Measurements from ENCODE around the gene FAT2. TPM values are rescaled to one million over a fixed set of nuclear protein-coding genes. Genes with fewer than 3 reads are reported as not detected.

Gene FAT2, protein sequence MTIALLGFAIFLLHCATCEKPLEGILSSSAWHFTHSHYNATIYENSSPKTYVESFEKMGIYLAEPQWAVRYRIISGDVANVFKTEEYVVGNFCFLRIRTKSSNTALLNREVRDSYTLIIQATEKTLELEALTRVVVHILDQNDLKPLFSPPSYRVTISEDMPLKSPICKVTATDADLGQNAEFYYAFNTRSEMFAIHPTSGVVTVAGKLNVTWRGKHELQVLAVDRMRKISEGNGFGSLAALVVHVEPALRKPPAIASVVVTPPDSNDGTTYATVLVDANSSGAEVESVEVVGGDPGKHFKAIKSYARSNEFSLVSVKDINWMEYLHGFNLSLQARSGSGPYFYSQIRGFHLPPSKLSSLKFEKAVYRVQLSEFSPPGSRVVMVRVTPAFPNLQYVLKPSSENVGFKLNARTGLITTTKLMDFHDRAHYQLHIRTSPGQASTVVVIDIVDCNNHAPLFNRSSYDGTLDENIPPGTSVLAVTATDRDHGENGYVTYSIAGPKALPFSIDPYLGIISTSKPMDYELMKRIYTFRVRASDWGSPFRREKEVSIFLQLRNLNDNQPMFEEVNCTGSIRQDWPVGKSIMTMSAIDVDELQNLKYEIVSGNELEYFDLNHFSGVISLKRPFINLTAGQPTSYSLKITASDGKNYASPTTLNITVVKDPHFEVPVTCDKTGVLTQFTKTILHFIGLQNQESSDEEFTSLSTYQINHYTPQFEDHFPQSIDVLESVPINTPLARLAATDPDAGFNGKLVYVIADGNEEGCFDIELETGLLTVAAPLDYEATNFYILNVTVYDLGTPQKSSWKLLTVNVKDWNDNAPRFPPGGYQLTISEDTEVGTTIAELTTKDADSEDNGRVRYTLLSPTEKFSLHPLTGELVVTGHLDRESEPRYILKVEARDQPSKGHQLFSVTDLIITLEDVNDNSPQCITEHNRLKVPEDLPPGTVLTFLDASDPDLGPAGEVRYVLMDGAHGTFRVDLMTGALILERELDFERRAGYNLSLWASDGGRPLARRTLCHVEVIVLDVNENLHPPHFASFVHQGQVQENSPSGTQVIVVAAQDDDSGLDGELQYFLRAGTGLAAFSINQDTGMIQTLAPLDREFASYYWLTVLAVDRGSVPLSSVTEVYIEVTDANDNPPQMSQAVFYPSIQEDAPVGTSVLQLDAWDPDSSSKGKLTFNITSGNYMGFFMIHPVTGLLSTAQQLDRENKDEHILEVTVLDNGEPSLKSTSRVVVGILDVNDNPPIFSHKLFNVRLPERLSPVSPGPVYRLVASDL (N-terminal part only)
- total RNA-seq: 82.5 TPM

DNA sequence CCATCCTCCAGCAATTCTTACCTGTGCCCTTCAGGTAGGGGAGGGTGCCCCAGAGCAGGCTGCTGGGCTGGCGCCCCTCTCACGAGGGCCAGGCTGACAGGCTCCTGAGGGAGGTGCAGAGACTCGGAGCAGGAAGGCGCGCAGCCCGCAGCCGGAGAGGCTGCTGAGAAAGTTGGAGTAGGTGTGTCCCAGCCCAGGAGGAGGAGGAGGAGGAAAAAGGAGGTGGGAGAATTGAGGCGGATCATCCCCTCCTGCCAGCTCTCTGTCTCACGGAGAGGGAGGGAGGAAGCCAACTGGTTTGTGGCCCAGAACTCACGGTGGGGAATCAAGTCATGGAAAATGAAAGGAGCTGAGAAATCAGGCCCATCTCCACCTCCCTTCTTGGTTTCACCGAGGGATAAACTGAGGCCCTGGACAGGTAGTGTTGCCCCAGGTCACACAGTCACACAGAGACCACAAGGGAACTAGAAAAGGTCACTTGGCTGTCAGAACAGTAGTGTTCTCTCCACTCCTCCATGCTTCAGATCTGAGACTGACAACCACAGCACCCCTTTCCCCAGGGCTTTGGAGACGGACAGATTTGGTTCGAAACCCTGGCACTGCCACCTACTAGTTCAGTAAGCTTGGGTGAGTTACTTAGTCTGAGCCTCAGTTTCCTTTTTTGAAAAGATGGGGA is at the start of gene FAT2:
TSS of gene FAT2 (minus strand) at position 188 of the 676 bp plus-strand sequence. CDS start 22,400 bp downstream, outside the sequence.
- peak; percentile 81 for ATAC-seq

DNA sequence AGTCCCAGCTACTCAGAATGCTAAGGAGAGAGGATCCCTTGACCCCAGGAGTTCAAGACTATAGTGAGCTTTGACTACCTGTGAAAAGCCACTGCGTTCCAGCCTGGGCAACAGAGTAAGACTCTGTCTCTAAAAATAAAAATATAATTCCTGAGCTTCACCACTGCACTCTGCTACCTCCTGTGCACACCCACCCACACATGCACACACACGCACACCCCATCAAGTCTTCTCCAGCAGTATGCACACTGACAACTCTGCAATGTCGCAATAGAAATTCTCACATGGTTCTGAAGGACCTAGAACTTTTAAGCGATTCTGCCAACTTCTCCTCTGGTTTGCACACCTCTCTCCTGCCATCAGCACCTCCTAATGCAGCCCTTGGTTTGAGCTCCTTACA is 47.5 kb upstream of the FAT2 start:
- peak; percentile 17 for ATAC-seq

DNA sequence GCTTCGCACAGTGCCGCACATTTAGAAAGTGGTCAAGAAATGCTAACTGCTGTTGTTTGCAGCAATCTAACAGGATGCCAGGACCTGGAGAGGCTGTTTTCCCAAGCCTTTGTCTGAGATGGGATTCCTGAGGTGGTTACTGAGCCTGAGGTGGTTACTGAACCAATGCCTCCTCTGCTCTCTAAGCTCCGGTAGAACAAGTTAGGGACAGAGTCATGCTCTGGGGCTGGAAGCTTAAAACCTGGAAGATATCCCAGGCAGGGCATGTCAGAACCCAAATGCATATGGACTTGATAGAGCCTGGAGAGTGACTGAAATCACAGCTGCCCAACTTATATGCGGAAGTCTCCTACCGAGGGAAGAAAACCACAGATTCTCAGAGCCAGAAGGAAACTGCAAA is 46.5 kb upstream of the FAT2 start:
- ATAC-seq: peak; percentile 94

DNA sequence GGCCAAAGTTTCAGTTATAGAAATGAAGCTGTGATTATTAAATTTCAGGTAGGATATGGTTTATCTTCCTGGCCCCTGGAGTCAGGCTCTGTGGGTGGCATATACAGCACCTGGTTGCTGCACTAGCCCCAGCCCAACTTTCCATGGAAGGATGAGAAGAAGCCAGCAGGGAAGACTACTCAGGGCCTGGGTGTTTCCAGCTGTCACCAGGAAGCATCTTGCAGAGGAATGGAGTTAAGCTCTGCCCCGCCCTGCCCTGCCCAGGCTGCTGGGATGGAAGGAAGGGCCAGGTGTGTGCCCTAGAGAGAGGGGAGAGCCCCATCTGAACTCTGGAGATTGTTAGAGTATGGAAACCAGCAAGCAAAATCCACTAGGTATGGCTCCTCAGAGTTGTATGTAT is 42.8 kb upstream of the FAT2 start:
- ATAC-seq: peak; percentile 88

DNA sequence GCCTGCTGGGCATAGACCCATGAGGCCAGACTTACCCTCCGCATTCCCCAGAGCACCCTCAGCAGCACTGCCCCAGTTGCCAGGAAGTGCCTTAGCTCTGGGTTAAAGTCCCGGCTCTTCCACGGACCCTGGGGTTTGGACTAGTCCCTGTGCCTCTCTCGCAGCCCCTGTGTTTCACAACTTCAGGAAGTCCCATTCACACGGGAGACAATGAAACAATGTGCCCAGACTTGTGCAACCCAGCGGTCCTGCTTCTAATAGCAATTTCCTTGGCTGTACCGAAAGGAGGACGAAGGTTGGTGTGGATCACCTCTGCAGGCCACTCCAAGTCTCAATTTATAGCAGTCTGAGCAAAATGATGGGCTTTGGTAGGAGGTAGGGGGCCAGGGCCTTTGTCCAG is 41.8 kb upstream of the FAT2 start:
- peak; percentile 37 for ATAC-seq

DNA sequence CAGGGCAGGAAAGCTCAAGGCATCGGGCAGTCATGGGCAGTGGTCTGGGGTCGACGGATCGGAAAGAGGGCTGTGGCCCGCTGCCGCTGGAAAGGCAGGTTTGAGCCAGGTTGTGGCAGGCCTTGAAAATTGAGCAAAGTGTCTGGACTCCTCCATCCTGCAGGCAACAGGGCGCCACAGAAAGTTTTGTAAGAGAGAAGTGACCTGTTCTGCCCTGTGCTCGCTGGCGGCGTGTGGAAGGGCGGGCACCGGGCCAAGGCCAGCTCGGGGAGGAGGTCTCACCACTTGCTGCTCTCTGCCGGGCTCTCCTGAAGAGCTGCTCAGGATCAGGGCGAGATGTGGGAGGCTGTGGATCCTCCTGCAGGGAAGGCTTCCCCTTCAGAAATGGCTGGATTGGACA is 41.4 kb upstream of the FAT2 start:
- peak; percentile 36 for ATAC-seq

DNA sequence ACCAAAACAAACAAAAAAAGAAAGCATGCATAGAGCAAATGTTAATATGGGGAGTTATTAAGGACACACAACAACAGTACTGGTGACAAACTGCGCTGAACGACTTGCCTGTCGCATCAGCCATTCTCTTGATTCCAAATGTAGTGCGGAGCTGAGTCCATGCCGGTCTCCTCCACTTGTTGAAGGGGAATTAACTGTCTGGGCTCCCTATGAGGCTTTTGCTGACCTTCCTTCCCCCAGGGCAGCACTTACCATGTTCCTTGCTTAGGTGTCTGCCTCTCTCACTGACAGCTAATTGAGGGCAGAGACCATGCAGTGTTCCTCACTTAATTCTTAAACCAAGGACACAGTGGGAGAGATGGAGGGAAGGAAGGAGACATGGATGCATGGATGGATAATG is 40.8 kb upstream of the FAT2 start:
- no peak for ATAC-seq

DNA sequence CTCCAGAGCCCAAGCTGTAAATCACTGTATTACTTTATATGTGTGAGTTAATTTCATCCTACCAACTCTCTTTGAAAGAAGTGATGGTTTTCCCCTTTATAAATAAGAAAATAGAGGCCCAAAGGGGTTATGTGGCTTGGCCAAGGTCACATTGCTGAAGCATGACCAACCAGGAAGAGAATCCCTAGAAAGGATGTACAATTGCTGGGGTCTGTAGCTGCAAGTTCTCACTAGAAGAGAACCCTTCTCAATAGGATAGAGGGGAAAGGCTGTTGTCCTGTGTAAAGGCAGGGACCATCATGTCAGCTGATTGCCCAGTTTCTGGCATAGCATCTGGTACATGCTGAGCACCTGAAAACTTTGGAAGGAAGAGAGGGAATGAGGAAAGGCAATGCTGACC is 39.0 kb upstream of the FAT2 start:
- no peak for ATAC-seq

DNA sequence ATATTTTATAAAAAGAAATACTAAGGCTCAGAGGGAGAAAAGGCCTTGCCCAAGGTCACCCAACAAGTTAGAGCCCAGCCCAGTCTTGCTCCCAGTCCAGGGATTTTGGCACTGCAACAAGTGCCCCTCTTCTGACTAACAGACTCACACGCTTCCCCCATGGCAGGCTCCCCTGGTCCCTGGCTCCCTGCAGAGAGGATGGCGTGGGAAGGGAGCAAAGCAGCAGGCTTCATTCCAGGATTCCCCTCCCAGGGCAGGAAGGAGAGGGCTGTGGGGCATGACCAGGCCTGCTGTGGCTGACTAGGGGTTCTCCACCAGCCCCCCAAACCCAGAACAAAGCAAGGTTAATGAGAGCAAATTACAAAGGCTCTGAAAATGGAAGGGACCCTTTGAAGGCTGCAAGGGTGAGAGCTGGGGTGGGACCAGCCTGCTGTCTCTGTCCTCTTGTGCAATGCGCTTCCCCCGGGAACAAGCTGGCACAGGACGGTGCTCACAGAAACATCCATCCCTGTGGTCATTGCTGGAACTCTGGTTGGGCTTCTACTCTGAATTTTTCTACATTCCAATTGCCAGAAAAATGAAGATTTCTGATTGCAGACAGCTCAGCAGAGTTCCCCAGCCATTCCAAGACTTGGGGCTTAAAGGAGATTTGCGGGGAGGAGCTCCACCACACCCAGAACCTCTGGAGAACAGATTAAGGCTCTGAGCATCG is 37.1 kb upstream of the FAT2 start:
- peak; percentile 58 for ATAC-seq

DNA sequence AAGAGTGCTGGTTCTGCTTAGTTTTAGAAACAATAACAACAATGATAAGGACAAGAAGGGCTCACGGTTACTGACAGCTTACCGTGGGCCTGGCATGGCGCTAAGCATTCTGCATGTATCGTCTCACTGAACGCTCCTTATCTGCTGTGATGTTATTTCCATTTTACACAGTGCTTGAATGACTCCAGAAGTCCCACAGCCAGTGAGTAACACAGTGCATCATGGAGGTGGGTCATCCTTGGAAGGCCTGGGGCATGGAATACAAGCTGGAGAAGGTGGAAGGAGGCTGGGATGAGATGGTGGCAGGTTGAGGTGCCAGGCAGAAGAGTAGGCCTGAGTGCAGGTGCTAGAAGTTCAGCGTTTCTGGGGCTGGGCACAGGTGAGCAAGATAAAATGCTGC is 36.5 kb upstream of the FAT2 start:
- ATAC-seq: peak; percentile 50

DNA sequence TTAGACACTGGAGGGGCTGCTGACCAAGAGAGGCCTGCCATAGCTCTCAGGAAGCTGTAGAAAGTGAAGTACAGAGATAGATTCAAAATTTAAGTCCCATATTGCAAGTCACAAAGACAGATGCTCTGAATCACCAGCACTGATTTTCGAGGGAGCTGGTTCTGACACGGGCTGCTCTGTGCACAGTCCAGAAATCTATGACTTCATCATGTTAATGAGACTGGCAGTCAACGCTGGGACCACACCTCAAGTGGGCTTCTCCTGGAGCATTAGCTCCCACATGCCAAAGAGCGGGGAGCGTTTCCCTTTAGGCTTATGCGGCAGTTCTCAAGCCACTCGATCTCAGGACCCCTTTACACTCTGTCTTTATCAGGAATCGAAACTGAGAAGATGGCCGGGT is 34.2 kb upstream of the FAT2 start:
- no peak for ATAC-seq

DNA sequence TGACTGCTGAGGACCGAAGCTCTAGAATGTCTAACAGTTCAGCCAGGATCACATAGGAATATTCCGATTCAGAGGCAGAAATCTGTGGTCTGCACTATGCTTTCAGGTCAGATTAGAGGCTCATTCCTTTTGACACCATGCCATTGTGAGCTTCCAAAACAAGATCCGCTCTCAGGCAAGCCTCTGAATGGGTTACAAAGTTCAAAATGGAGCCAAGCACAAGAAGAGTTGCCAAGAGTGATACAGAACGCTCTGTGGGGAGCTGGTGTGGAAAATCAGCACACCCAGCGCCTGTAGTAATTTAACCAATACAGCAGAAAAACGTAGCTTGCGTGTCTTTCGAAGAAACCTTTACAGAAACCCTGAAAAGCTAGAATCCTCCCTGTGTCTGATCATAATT is 33.3 kb upstream of the FAT2 start:
- ATAC-seq: no peak

DNA sequence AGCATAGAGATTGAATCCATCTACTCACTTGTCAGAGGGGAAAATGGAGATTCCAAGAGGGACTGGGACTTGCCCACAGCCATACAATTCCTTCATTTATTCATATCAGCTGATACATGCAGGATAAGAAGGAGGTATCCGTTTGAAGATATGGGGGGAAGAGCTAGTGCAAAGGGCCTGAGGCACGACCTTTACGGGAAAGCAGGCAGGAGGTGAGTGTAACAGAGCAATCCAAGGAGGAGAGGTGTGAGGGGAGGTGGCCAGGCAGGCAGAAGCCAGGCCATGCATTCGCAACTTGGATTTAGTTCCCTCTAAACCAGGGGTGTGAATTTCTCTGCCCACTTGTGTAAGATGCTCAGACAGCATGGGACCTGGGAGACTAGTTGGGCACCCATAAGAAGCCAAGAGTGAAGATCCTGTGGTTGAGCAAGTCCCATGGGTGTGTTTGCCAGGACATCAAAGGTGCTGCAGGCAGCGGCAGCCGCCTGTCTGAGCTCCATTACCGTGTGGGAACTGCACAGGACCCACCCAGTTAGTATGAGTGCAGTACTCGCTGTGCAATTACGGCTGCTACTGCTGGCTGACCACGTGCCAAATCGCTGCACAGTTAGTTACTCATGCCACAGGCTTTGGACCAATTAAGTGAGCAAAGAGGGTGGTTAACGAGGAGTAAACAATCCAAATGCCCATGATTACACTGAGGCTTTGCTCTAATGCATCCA is 31.4 kb upstream of the FAT2 start:
- peak; percentile 85 for ATAC-seq

DNA sequence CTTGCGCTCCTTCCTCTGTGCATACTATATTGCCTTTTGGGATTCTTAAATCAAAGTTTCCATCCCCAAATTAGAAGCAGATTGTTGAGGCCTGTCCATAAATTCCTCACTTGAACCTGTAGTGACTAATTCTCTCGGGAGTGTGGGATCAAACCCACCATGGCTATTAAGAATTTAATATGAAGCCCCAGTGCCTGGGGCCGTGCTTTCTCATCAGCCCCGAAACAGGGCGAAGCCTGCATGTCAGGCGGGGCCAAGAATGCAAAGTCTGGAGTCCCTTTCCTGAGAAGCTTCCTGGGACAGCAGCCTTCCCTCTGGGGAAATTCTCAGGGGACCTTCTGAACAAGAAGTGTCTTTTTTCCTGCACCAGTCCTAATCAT is 29.3 kb upstream of the FAT2 start:
- no peak for ATAC-seq

DNA sequence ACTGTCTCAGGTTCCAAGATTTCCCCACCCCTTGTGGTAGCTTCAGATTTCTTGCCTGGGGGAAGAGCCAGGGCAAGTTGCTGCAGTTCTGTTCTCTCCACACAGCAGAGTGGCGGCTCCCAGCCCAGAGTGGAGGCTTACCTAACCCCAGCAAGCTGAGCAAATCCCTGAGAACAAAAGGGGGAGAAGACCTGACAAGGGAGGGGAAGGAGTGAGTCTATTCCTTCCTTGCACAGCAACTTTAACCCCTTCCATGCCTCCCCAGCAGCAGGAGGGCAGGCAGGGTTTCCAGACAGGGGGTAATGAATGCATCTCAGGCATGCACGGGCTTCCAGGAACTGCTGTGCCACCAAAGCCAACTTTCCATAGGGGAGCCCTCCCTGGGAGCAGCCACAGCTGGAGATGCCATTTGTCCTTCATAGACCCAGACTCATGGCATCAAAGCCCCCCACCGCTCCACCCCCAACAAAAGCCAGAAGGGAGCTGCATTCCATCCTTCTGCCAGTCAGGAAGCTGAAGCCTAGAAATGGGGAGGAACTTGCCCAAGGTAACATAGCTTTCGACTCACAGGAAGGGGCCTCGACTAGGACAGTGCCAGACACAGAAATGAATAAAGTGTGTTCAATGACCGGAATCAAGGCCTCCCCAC is 28.8 kb upstream of the FAT2 start:
- ATAC-seq: peak; percentile 73

DNA sequence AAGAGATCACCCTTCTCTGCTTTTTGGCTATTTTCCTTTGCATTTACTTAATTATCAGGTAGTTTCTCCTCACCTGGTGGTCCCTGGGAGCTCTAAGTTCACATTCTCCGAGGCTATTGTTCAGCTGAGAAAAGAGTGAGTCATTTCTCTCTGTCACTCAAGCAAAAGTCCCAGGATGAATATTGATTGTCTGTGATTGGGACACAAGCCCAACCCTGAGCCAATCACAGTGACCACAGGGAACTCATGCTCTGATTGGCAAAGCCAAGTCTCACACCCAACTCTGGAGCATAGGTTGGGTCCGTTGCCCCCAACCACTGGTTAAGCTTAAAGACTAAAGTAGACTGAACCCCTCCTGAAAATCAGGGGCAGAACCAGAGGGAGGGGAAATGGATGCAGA is 27.8 kb upstream of the FAT2 start:
- ATAC-seq: no peak

DNA sequence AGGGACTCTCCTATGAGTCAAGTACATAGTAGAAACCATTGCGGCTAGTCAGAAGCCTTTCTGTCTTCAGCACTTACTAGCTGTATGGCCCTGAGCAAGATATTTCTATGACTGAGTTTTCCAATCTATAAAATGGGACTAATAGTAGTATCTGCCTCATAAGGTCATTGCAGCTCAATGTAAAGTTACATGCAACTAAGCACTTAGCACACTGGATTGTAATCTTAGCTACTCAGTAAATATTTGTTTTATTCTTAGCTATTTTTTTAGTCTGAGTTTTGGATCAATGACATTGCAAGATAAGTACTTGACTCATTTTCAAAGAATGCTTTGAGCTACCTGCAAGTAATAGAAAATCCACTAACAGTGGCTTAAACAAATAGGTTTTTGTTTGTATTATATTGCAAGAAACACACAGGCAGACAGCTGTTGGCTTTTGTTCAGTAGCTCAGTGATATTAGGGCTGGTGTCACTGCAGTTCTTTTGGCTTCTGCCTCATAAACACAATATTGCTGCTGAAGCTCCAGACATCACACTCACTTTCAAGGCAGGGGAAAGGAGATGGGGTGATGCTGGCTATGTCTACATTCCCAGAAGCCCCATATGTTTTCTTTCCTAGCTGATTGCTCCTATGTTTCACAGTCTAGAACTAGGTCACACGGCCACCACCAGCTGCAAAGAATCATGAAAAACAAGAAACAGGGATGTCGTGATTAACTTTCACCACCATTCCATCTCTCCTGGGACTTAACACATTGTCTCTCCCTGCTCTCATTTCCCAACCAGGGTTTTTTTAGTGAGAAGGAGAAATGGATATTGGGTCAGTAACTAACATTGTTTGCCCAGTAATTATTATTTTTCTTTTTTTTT is 26.9 kb upstream of the FAT2 start:
- ATAC-seq: no peak

DNA sequence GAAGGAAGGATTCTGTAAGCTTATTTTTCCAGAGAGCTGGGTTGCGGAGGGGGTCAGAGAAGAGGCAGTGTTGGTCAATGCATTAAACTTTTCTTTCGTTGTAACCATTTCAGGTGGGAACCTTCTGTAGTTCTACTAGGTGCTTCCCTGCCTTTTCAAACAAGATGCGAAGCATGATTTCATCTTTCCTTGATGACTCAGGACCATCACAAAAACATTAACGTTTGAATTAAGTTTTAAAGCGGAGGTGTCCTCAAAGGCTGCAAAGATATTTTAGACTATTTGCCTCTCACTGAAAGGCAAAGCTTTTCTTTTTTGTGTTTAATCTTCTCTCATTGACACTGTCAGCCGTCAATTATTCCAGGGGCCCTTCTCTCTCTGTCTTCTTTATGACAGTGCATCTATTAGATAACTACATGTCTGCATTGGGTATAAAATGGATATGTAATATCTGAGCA is 26.3 kb upstream of the FAT2 start:
- ATAC-seq: no peak

DNA sequence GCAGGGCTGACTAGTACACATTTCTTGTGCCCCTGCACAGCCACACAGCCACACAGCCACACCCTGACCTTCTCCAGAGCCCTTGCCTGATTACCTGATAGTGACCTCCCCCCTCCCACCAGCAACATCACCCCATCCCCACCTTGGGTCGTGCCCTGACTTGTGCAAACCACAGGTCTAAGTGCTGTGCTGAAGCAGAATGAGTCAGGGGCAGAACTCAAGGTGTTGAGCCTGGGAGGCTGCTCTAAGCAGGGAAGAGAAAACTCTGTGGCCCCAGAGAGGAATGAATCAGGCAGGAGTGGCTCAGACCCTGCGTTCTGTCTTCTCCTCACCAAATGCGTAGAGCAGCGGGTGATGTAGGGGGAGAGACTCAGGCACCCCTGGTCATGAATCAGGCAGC is 24.3 kb upstream of the FAT2 start:
- peak; percentile 87 for ATAC-seq

Measured in esophagus mucosa (tissue), 1 donor.